ENCODE measurements around the gene R3HDML.
A peak's percentile ranks its signal among the peaks of the same experiment; 100 is the strongest.
"Not testable (repeated sequence)": the region's sequence is repeated elsewhere in the genome, so short reads cannot be mapped to it uniquely, and the experiment has no call there.

Gene R3HDML

GRCh38 chr20:44331201-44331600 is 5.6 kb upstream of the R3HDML start:
- DNase-seq, result no peak

- DNase-seq, result no peak
These were observed 2.5 kb upstream of the R3HDML start for GRCh38 chr20:44334306-44334705.

- DNase-seq, result no peak
These were observed 2.1 kb upstream of the R3HDML start for GRCh38 chr20:44334709-44335108.

GRCh38 chr20:44335675-44336074 is 1.2 kb upstream of the R3HDML start:
- no peak for DNase-seq

GRCh38 chr20:44336086-44336485 is 757 bp upstream of the R3HDML start:
- peak; percentile 8 for DNase-seq

GRCh38 chr20:44342248-44342647 is 5.4 kb downstream of the R3HDML start:
- DNase-seq, result no peak

GRCh38 chr20:44343162-44343675 is 6.4 kb downstream of the R3HDML start:
- no peak for DNase-seq

- no peak for DNase-seq
These were observed 7.9 kb downstream of the R3HDML start for GRCh38 chr20:44344723-44345122.

GRCh38 chr20:44345147-44345546 is 8.3 kb downstream of the R3HDML start:
- DNase-seq, result no peak

GRCh38 chr20:44345941-44346340 is 9.1 kb downstream of the R3HDML start:
- DNase-seq, result not testable (repeated sequence)

- DNase-seq, result no peak
These were observed 11.4 kb downstream of the R3HDML start for GRCh38 chr20:44348168-44348659.

- no peak for DNase-seq
These were observed 12.5 kb downstream of the R3HDML start for GRCh38 chr20:44349349-44349748.

- no peak for DNase-seq
These were observed 13.7 kb downstream of the R3HDML start for GRCh38 chr20:44350567-44350966.

GRCh38 chr20:44354979-44355497 is 18.2 kb downstream of the R3HDML start:
- DNase-seq, result no peak

GRCh38 chr20:44355498-44356352 is 18.9 kb downstream of the R3HDML start, which contains the start of gene HNF4A:
Gene HNF4A (plus strand): TSS chr20:44355699. CDS start chr20:44355805, 106 bp downstream.
- DNase-seq, result no peak

GRCh38 chr20:44356353-44356723 is 19.5 kb downstream of the R3HDML start:
- DNase-seq, result no peak

- DNase-seq, result no peak
These were observed 20.2 kb downstream of the R3HDML start for GRCh38 chr20:44357020-44357419.

- DNase-seq, result no peak
These were observed 20.8 kb downstream of the R3HDML start for GRCh38 chr20:44357555-44358125.

GRCh38 chr20:44358776-44359175 is 21.9 kb downstream of the R3HDML start:
- no peak for DNase-seq

- no peak for DNase-seq
These were observed 23.4 kb downstream of the R3HDML start for GRCh38 chr20:44360221-44360620.

GRCh38 chr20:44361021-44361420 is 24.2 kb downstream of the R3HDML start:
- DNase-seq, result no peak

GRCh38 chr20:44362466-44362940 is 25.7 kb downstream of the R3HDML start:
- DNase-seq, result no peak

GRCh38 chr20:44364068-44364467 is 27.2 kb downstream of the R3HDML start:
- DNase-seq, result no peak

GRCh38 chr20:44364780-44365179 is 27.9 kb downstream of the R3HDML start:
- no peak for DNase-seq
